GM19238 (cell line): ENCODE results near the gene FMC1.
A peak's percentile ranks its signal among the peaks of the same experiment; 100 is the strongest.
"Not testable (repeated sequence)": the region's sequence is repeated elsewhere in the genome, so short reads cannot be mapped to it uniquely, and the experiment has no call there.

Experiments used
- DNase-seq: peaks from one replicate; pipeline ENCODE4 v3.0.0; 2011; ENCODE audit warnings: low spot score; ENCODE audit not compliant: insufficient read length

The FMC1 gene

DNA sequence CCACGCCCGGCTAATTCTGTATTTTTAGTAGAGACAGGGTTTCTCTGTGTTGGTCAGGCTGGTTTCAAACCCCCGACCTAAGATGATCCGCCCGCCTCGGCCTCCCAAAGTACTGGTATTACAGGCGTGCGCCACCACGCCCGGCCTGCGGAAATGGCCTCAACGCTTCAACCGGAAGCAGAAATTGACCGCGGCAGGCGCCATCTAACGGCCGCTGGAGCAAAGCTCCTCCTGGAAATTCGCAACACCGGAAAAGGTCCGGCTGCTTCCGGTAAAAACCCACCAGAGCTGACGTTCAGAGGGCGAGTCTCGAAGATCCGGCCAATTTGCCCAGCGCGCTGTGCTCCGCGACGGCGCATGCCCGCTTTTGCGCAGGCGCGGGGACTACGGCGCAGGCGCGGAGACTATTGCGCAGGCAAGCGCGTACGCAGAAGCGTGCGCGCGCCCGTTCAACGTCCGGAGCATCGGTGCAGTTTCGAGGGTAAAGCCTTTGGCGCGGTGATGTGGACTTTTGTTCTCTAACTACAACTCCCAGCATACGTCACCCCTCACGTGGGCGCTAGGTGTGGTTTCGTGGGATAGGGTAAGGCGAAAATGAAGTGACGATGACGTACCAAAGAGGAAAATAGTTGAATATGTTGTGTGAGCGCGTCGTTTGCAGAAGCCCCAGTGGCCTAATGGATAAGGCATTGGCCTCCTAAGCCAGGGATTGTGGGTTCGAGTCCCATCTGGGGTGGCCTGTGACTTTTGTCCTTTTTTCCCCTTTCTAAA is 915 bp upstream of the FMC1 start:
- peak; percentile 80 for DNase-seq

DNA sequence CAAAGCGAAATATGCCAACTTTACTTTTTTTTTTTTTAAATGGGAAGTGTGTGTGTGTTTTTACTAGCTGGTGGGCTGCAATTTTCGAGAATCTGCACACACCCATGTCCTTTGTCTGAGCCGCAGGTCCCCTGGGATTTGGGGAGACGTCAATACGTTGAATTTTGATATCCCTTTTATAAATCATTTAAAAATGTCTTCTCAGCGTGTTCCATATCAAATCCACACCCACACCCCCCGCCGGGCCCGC is 404 bp upstream of the FMC1 start:
- peak; percentile 8 for DNase-seq

DNA sequence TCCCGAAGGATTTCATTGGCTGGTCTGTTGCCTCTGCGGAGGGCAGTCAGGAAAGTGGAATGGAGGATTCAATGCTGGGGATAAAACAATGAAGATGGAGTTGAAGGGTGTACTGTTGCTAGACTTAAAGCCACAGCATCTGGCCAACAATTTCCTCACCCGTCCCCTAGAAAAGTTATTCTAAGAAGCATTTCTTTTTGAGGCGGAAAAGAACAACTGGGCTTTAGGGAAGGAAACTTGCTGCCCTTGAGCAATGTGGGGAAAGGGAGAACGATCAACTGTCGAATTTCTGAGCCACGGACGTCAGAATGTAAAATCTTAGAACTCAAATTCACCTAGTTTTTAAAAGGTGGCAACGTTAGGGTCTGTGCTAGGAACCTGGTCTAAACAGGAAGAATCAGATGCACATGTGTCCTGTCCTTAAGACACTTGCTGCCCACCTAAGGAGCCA is 664 bp downstream of the FMC1 start:
- DNase-seq, result peak; percentile 60

DNA sequence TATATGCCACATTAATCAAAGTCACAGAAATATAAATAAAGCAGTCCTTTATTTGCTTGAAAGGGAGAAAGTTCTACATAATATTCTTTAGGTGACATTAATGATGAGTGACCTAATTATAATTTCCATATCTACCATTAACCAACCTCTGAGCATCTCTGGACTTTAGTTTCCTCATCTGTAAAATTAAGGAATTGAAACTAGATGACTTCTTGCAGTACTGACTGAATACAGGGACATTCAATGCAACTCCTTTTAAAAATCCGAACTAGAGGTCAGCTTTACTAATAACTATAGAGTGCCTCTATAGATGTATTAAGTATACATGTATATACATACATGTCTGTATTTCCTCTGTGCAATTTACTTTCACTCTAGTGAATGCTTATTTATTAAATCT is 3.9 kb downstream of the FMC1 start:
- no peak for DNase-seq

DNA sequence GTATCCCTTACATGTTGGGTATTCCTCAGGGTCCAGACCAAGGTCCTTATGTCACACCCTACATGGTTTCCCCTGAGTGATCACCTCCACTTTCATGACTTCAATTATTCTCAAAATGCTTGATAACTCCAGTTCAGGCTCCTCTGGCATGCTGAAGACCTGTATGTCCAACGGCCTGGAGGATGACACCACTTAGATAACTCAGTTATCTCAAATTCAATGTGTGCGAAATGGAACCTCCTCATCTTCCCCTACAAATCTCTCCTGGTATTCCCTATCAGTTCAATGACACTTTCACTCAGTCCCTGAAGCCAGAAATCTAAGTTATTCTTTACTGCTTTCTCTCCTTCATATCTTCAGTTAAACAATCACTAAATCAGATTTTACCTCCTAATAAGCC is 9.9 kb downstream of the FMC1 start:
- no peak for DNase-seq

DNA sequence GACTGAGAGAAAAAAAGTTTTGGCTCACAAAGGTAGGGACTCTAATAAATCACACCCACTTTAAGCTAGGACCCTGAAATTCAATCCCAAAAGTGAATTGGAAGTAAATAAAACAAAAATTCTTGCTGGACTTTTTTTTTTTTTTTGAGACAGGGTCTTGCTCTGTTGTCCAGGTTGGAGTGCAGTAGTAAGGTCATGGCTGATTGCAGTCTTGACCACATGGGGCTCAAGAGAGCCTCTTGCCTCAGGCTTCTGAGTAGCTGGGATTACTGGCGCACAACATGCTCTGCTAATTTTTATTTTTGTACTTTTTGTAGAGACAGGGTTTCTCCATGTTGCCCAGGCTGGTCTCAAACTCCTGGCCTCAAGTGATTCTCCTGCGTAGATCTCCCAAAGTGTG is 13.6 kb downstream of the FMC1 start:
- no peak for DNase-seq

DNA sequence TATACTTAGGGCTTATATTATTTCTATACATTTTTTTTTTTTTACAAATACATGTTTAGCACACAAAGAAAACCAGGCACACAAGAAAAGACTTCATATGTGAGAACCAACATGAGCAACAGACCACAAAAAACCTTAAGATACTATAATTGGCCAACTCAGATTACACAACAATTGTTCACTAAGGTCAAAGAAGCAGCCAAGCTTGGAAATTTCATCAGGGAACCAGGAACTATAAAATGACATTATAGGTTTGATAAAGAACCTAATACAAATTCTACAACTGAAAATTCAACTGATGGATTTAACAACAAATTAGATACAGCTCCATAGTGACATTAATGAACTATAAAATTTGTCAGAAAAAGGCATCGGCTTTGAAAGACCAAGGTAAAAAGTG is 14.2 kb downstream of the FMC1 start:
- no peak for DNase-seq

DNA sequence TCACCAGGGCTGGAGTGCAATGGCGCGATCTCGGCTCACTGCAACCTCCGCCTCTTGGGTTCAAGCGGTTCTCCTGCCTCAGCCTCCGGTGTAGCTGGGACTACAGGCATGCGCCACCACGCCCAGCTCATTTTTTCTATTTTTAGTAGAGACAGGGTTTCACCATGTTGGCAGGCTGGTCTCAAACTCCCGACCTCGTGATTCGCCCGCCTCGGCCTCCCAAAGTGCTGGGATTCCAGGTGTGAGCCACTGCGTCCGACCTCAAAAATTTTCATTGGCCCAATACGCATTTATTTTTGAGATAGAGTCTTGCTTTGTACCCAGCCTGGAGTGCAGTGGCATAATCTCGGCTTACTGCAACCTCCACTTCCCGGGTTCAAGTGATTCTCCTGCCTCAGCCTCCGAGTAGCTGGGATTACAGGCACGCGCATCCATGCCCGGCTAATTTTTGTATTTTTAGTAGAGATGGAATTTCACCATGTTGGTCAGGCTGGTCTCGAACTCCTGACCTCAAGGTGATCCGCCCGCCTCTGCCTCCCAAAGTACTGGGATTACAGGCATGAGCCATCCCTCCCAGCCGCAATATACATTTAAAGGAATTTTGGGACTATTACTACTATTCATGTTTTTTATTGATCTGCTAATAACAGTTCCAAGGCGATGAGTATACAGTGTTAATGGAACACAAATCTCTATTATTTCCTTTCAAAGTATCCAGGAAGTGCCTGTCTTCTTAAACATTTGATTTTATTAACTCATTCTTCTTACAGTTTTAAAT is 16.8 kb downstream of the FMC1 start:
- DNase-seq, result not testable (repeated sequence)

DNA sequence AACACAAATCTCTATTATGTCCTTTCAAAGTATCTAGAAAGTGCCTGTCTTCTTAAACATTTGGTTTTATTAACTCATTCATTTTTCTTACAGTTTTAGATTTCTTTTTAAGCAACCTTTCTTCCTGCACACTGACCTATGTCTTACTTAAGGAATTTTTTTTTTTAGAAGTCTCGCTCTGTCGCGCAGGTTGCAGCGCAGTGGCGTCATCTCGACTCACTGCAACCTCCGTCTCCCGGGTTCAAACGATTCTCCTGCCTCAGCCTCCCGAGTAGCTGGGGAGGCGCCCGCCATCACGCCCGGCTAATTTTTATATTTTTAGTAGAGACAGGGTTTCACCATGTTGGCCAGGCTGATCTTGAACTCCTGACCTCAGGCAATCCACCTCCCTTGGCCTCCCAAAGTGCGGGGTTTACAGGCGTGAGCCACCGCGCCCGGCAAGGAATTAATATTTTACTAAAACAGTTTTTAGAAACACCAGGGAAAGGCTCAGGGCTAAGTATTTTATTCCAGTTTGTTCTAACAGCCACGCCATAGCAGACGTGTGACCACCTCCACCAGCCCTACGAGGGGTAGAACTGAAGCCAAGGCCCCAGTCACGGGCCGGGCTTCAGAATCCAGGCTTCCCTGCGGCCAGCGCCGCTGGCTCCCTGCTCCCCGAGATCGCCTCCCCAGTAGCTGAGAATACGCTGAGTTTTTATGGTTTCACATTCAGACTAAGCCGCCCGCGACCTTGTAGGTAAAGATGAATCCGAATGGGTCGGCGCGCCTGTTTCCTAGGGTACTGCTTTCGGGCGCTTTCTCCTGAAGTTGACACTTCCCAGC is 17.6 kb downstream of the FMC1 start:
- DNase-seq, result peak; percentile 11

DNA sequence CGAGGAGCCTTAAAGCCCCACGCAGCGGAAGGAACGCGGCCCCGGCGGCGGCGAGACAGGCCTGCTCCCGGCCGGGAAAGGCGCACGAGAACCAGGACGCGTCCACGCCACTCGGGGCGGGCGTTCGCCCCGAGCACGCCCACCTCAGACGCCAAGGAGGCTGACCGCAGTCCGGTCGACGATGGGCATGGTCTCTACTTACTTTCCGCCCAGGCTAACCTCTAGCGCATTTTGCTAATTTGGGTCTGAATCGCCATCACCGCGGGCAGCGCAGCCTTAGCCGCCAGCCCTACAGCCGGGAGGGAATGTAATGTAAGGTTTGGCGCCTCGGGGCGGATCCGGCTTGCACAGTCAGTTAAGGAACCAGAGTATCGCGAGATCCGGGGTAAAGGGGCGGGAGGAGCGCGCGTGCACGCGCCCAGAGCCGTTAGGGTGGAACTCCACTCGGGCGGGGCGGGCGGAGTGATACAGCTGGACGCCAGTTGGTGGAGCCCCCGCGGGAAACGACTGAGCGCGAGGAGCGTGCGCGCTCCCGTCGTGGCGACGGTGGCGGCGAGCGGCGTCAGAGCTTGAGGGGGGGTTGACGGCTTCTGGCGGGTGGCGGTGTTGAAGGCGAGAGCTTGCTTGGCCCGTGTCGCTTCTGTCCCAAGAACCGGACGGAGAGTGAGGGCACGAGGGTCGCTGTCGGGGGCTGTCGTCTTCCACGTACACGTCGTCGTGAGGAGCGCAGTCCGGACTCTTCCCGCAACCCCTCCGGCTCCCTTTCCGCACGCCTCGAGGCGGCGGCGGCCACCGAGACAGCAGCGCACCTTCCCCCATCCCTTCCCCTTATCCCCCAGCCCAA is 18.5 kb downstream of the FMC1 start, which contains the start of gene LUC7L2:
TSS of gene LUC7L2 (plus strand) at position 529 of the 844 bp plus-strand sequence. CDS start 368 bp downstream, outside the sequence.
- peak; percentile 74 for DNase-seq

DNA sequence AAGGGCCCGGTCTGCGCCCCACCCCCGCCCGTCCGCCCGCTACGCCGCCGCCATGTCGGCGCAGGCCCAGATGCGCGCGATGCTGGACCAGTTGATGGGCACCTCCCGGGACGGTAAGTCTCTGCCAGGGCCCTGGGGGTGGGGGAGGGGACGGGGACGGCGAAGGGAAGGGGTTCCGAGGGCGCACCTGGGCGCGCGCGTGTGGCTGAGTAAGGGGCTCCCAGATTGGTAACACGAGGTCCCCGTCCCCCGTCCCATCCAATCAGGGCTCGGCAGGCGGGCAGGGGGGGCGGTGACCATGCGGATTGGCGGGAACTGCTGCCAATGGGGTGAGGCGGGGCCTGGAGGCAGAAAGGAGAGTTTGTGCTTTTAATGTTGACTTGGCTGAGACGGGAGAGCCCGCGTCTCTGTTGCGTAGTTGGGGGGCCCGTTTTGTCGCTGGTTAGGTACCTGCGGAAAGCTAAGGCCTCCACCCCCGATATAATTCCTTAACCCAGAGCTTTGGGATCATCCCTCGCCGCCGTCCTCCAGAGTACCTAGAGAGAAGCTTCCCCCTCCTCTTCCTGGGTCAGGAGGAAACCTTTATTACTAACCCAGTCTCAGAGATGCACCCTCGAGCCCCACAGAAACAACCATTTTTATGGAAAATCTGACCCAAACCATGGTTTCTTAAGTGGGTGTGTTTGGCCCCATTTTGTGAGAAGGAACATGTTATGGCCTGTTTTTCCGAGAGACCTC is 19.2 kb downstream of the FMC1 start:
- peak; percentile 83 for DNase-seq

DNA sequence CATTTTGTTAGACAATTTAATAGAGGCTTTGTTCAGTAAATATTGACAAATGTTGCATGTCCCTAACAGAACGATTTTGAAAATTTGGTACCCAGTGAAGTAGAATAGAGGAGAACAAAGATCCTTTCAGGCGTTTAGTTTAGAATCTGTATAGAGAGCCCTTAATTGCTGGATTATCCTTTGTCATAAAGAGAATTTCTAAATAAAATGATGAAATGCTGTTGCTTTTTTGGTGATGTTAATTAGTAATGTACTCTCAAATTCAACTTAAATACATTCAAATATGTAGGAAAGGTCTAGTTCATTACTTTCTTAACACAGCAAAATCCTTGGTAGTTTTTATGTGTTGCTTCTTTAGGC is 19.8 kb downstream of the FMC1 start:
- DNase-seq, result no peak

DNA sequence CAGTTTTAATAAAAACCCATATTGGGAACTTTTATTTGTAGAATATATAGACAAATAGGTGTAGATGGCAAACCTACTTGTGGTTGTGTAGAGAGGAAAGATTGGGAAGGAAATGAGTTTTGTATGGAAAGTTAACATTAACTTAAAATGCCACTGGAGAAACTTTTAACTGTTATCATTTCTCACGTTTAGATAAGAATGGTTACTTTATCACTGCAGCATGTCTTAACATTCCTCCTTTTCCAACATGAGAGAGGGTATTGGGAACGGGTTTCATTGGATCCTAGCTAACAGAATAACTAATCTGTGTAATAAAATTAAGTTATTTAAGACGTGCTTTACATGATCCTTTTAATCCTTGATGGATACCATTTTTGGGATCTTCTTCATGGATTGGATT is 20.4 kb downstream of the FMC1 start:
- no peak for DNase-seq

DNA sequence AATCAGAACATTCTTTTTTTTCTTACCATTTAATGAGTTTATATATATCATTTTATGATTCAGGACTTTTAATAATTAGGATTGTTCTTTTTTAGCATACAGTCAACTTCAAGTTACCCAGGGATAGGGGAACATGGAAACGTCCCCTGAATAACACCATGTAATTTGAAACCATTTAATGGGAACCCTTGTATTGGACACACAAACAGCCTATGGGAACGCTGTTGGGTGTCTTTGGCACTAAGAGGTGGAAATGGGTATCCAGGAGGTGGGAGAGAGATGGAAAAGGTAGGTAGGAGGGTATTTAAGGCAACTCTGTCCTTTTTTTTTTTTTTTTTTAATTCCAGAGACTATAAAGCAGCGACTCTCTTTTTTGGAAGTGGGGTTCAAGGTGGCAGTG is 21.2 kb downstream of the FMC1 start:
- DNase-seq, result no peak

DNA sequence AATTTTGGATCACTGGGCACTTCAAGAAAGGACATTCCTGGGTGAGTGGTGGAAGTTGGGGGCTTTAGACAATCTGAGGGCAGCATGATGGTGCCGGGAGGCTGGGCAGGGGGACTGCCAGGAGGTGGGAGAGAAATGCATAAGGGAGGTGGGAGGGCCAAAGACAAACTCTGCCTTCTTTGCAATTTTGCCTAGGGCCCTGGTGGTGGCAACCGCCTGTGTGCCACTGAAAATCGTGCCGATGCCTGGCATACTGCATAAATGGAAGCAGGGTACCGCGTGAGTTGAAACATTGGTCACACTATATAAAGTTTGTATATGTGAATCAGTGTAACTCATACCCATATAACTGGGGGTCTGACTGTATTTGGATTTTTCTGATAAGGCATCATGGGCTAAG is 21.8 kb downstream of the FMC1 start:
- no peak for DNase-seq

DNA sequence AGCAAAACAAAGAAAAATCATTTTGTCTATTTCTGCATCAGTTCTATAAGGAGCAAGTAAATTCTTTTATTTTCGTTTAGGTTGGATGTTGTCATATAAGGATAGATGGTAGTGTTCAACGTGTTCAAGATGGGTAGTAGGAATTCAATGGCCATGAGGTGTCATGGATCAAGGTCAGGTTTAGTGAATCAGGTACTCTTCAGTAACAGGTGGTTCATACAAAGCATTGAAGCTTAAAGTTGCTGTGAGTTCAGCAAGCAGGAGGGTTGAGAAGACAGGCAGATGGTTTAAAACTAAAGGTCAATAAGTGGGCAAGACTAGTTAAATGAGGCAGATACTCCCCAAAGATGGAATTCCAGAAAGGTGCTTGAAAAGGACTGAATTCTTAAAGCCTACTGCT is 24.2 kb downstream of the FMC1 start:
- no peak for DNase-seq

DNA sequence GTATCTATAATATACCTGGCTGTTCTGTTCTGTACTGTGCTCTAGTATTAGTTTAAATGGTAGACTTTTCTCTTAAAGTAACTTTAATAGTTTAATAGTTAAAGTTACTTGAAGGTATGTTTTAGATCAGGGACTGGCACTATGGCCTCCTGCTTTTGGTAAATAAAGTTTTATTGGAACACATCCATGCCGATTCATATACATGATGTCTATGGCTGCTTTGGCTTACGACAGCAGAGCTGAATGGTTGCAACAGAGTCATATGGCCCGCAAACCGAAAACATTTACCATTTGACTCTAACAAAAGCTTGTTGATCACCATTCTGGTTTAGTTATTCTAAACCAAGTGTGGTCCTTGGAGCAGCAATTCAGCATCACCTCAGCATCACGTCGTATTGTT is 25.3 kb downstream of the FMC1 start:
- DNase-seq, result no peak

DNA sequence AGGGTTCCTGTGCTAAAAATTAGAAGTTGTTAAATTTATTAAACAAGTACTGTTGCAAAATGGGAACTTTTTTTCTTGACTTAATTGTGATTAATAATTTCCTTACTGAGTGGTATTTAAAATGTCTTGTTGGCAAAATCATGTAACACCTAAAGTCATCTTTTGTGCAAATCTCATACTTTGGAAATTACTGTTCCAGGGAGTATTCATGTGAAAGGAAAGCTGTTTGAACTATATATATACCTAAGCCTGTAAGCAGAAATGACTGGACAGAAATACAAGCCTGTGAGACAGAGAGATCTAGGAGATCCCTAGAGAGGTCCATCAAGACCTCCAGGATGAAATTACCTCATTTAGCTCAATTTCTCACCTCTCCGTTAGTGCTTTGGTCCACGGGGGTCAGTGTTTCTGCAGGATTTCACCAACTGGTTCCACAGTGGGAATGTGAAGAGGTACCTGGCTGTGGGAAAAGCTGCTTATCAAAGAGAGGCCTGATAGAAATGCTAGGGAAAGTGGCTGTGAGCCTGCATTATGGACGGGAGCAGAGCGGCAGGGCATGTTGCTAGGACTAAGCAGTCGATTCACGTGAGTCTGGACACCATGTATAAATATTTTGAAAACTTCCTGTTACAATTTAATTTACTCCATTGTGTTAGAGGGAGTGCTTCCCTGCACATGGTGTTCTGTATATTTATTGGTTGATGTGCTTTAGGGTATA is 26.5 kb downstream of the FMC1 start:
- DNase-seq, result no peak

DNA sequence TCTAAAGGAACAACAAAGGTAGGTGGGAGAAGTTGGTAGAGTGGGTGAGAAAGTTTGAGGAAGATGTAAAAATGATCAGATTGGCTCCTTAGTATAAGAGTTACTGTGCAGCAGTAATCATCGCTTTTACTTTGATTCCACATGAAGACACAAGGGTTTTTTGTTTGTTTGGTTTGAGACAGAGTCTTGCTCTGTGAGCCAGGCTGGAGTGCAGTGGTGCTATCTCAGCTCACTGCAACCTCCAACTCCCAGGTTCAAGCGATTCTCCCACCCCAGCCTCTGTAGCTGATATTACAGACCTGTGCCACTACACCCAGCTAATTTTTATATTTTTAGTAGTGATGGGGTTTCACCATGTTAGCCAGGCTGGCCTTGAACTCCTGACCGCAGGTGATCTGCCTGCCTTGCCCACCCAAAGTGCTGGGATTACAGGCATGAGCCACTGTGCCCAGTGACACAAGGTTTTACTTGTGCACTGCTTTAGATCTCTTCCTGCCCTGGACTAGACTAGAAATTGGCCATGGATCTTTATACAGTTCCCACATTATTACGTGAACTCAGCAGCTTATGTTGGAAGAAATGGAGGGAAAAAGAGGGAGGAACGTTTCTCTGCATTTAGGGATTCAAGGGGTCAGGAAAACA is 29.3 kb downstream of the FMC1 start:
- no peak for DNase-seq

DNA sequence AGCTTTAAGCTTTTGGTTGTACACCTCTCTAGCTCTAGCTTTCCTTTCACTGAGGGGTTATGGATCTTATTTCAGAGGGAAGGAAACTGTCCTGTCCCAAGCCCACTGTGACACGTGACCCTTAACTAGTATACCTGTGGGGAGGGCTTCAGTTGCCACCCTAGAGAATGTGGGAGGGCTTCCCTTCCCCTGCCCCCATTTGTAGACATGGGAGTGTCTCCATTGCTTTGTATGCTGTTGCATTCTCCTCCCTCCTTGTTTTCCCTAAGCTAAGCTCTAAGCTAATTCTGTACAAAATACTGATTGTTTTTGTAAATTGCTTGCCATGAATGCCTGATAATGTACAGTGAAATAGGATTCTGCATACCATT is 29.8 kb downstream of the FMC1 start:
- no peak for DNase-seq
